CD4-positive, alpha-beta T cell treated with Interleukin-1 beta for 1 hour (primary cell): ENCODE data around the gene PINK1.
A peak's percentile ranks its signal among the peaks of the same experiment; 100 is the strongest.

Experiments used
- DNase-seq, 2 donors: peaks; one replicate each; pipeline ENCODE4 v3.0.0-alpha.2; 2020 to 2022

The PINK1 gene

GRCh38 chr1:20683614-20684013, 50.4 kb downstream of the PINK1 start:
- DNase-seq = no peak

DNA sequence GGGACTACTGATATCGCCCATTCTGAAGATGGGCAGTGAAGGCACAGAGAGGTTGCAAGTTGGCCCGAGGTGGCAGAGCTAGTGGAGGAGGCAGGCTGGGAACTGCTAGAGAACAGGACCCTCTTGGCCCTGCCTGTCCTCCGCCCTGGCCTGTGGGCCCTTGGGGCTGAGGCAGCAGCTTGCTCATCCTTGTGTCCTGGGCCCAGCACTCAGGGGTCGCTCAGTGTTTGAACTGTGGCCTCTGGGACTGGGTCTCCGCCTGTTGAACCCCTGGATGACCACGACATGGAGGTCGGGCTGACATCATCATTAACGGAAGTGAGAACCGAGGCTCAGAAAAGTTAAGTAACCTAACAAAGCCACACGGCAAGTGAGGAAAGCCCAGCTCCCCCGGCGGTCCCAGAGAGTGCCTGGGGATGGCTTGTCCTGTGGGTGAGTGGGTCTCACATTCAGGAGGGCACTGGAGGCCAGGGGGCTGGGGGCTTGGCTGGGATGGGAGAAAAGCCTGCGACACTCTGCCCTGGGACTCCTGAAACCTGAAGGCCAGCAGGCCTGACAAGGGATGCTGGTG, 50.9 kb downstream of the PINK1 start:
- DNase-seq = no peak

DNA sequence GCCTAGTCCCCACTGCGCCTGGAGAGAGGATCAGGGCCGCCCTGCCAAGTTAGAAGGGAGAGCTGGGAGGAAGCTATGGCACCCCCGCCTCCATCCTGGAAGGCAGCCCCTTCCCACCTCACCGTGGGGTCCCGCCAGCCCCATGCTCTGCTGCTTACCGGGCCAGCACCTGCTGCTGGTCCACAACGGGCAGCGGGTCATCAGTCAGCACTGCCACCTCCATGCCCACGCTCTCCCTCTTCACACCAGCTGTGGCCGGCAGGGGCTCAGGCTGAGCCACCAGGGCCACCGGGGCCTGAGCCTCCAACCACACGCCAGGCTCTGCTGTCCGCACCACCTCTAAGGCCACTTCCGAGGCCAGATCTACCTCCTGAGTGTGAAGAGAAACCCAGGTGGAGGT, 51.4 kb downstream of the PINK1 start:
- no peak for DNase-seq

DNA sequence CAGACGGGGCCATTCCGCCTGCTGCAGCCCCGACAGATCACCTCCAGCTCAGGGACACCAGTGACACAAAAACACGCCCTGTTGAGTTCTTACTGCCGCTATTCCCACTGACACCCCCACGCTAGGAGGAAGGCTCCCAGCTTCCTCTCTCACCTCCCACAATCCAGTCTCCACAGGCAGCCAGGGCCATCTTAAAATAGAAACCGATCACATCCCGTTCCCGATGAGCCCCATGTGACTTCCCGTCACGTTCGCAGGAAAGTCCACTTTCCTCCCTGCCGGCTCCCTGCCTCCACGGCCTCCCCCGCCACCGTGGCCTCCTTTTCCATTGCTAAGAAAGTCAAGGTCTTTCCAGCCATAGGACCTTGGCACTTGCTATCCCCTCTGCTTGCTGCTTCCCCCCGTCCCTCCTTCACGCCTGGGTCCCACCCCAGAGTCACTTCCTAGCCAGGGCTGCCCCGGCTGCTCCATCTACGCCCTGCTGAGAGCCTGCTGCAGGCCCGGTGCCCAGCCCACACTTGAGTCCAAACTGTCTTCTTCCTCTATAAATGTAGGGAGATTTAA, 51.9 kb downstream of the PINK1 start:
- no peak for DNase-seq

DNA sequence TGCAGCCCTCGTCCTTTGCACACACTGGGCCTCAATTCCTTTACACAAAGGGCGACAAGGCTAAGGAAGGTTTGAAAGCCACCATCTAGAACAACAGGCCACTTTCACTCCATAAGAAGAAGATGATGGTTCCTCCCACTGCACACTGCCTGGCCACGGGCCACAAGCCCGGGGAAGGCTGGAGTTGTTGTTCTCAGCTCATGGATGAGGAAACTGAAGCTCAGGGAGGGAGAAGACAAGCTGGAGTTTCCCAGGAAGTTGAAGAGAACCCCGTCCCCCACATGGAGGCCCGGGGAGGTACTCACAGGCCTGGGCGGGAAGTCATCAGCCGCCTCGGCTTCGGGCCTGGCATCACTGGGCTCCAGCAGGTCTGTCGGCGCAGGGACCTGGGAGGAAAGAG, 52.5 kb downstream of the PINK1 start:
- no peak for DNase-seq

GRCh38 chr1:20686883-20687725, 53.8 kb downstream of the PINK1 start:
- DNase-seq = no peak

GRCh38 chr1:20689645-20690056, 56.4 kb downstream of the PINK1 start:
- DNase-seq = no peak

- DNase-seq = no peak
Observed at GRCh38 chr1:20691872-20692271, 58.6 kb downstream of the PINK1 start.

GRCh38 chr1:20693623-20694022, 60.4 kb downstream of the PINK1 start:
- DNase-seq = no peak

- no peak for DNase-seq
Observed at GRCh38 chr1:20695515-20695914, 62.3 kb downstream of the PINK1 start.

DNA sequence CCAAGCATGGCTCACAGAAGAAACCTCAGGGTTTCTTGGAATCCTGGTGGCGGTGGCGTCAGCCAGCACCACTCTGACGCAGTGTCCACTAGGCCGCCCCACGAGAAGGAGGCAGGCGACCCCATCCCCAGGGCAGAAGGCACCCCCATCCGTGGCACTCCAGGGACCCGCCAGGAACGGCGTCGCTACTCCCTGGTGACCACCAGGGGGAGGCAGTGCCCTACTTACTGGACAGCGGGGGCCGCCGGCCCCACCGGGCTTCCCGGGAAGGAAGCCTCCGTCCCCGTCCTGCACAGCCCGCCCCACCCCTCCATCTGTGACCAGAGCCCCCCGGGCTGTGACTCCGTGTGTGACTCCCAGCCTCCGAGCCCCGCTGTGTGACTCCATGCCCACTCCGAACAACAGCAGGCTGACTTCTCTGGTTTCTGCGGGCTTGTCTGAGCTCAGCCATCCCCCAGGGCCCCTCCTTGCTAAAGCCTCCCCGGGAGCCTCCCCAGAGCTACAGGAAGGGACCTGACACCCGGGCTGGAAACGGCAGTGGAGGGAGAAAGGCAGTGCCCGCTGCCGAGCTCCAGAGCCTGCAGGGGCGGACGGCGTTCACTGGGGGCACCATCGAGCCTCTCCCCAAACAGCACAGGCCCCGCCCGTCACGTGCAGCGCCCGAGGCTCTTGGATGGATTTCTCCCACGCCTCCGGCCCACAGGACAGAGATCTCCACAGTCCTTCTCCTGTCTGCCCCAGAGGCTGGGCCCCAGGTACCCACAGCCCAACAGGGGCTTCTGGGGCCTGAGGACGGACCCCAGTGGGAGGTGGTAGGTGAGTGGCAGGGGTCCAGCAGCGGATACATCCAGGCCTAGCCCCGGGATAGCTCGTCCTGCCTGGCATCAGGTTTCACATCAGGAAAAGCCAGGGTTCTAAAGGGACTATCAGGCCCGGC, 63.4 kb downstream of the PINK1 start:
- DNase-seq = peak; percentile 69 to 76

DNA sequence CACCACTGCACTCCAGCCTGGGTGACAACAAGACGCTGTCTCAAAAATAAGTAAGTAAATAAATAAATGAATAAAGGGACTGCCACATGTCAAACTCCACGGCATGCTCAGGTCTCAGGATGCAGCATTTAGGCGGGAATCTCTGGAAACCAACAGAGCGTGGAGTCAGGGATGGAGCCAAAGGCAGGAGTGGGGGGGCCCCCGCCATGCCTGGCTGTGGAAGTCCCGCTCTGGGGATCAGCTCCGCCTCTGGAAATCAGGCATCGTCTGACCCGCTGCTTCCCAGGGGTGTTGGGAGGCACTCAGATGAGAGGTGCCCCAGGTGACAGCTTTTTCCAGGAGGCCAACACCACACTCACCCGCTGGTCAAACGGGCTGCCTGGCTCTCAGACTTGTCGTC, 64.3 kb downstream of the PINK1 start:
- DNase-seq = no peak

- no peak for DNase-seq
Observed at GRCh38 chr1:20698195-20698910, 65.1 kb downstream of the PINK1 start.

- no peak for DNase-seq
Observed at GRCh38 chr1:20699558-20699957, 66.3 kb downstream of the PINK1 start.

DNA sequence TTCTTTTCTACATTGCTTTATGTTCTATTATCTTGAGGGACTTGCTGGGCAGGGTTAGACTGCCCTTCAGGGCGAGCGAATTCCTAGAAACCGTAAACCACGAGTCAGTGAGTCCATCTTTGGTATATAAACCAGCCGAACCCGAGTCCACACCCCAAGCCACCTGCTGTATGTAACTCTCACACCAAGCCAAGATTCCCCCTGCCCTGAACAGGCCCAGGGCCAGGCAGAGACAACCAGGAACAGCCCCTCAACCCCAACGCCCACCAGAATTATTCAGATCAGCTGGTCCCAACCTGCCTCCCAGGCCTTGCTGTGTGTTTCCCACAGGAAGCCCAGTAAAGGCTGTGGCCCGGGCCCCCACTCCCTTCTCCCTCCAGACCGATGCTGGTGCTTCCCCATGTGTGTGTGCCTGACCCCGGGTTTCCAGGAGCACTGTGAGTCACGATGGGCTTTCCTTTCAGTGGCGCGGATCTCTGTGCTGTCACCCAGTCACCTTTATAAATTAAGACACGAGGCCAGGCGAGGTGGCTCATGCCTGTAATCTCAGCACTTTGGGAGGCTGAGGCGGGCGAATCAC, 67.5 kb downstream of the PINK1 start:
- no peak for DNase-seq
